Measurements from ENCODE around the gene SYNE1. TPM values are rescaled to one million over a fixed set of nuclear protein-coding genes. Genes with fewer than 3 reads are reported as not detected.

The SYNE1 gene
- total RNA-seq, 4 donors from 2014 or later: 29.1 to 51.5 (median 45.6) TPM

GRCh38 chr6:152241013-152241766 lies 396.0 kb downstream of the SYNE1 start:
- Histone ChIP-seq H3K36me3 (peaks cover 2 to 46% of the 10 kb centered on the region in 2 donors), H3K27ac (no peak overlapping the region), H3K27me3 (no peaks in the 10 kb centered on the region), H3K9me3 (no peaks in the 10 kb centered on the region), H3K4me1 (peaks cover 11 to 13% of the 10 kb centered on the region in 2 donors), H3K4me3 (no peak overlapping the region)
- in situ Hi-C loops (cut with MboI; ENCODE audit: low sequenced_read_pairs in 4 of 4) (no loop called here), intact Hi-C loops (cut with DNase I; ENCODE audit: low total_unique reads) (no loop called here)
- DNase-seq (no peak), ATAC-seq (no peak)
- TF ChIP-seq POLR2A (IDR thresholded peaks at IDR 0.05) (no peak), CTCF (IDR thresholded peaks at IDR 0.05 in 4 of 5, conservative IDR thresholded peaks at IDR 0.05 in 1 of 5) (no peak)

- H3K36me3 ChIP-seq: peaks cover 2 to 54% of the 10 kb centered on the region in 2 donors
- in situ Hi-C loops (cut with MboI; ENCODE audit: low sequenced_read_pairs in 4 of 4) (no loop called here), intact Hi-C loops (cut with DNase I; ENCODE audit: low total_unique reads) (no loop called here)
- DNase-seq: no peak
- TF ChIP-seq POLR2A (IDR thresholded peaks at IDR 0.05): no peak
- no peak overlapping the region for H3K4me3 ChIP-seq
- peaks cover 5 to 6% of the 10 kb centered on the region in 2 donors for H3K4me1 ChIP-seq
- no peak for ATAC-seq
- H3K27ac ChIP-seq: no peak overlapping the region
- H3K27me3 ChIP-seq: no peaks in the 10 kb centered on the region
- no peaks in the 10 kb centered on the region for H3K9me3 ChIP-seq
Measured at GRCh38 chr6:152240436-152240835, 396.7 kb downstream of the SYNE1 start.

- in situ Hi-C loops (cut with MboI; ENCODE audit: low sequenced_read_pairs in 4 of 4) (no loop called here), intact Hi-C loops (cut with DNase I; ENCODE audit: low total_unique reads) (no loop called here)
- Histone ChIP-seq H3K4me1 (no peaks in the 10 kb centered on the region), H3K27ac (no peak overlapping the region), H3K27me3 (no peaks in the 10 kb centered on the region), H3K36me3 (peaks cover 2 to 66% of the 10 kb centered on the region in 2 donors), H3K4me3 (no peak overlapping the region), H3K9me3 (no peaks in the 10 kb centered on the region)
- ATAC-seq: no peak
- TF ChIP-seq POLR2A (IDR thresholded peaks at IDR 0.05) (no peak), CTCF (IDR thresholded peaks at IDR 0.05 in 4 of 5, conservative IDR thresholded peaks at IDR 0.05 in 1 of 5) (no peak)
- DNase-seq: no peak
Measured at GRCh38 chr6:152236370-152237097, 400.6 kb downstream of the SYNE1 start.

GRCh38 chr6:152233547-152234320 lies 403.4 kb downstream of the SYNE1 start:
- no peaks in the 10 kb centered on the region for H3K27me3 ChIP-seq
- peak overlapping the region in 2 of 4 donors; percentile 7 to 42 for H3K27ac ChIP-seq
- DNase-seq (no peak), ATAC-seq (no peak)
- peaks cover 0 to 78% of the 10 kb centered on the region in 2 donors for H3K36me3 ChIP-seq
- H3K4me1 ChIP-seq: no peaks in the 10 kb centered on the region
- no peaks in the 10 kb centered on the region for H3K9me3 ChIP-seq
- TF ChIP-seq CTCF (IDR thresholded peaks at IDR 0.05 in 4 of 5, conservative IDR thresholded peaks at IDR 0.05 in 1 of 5): no peak
- TF ChIP-seq POLR2A (IDR thresholded peaks at IDR 0.05): no peak
- intact Hi-C loops (cut with DNase I; ENCODE audit: low total_unique reads) (no loop called here), in situ Hi-C loops (cut with MboI; ENCODE audit: low sequenced_read_pairs in 4 of 4) (no loop called here)
- no peak overlapping the region for H3K4me3 ChIP-seq
